Lower lobe of right lung (tissue), 2 donors: ENCODE results near the gene POLRMT. TPM values are rescaled to one million over a fixed set of nuclear protein-coding genes. Genes with fewer than 3 reads are reported as not detected.

ENCODE experiments used
- ATAC-seq, 2 donors: fragments of 200-7000 bp; cut with Tn5 transposase; one replicate each; pipeline ENCODE4 v1.9.1; 2020 to 2022; ENCODE audit warnings: mild to moderate bottlenecking in 2 of 2, moderate library complexity in 2 of 2
- DNase-seq: peaks from one replicate; pipeline ENCODE4 v3.0.0-alpha.2; 2020
- H3K27ac ChIP-seq: fragments of 200-600 bp; one replicate; pipeline ENCODE4 v1.8.0; 2022
- H3K27me3 ChIP-seq: fragments of 200-600 bp; one replicate; pipeline ENCODE4 v1.8.0; 2022; ENCODE audit warnings: low read depth
- H3K36me3 ChIP-seq: fragments of 200-600 bp; one replicate; pipeline ENCODE4 v1.8.0; 2022; ENCODE audit warnings: mild to moderate bottlenecking
- H3K4me1 ChIP-seq: fragments of 200-600 bp; one replicate; pipeline ENCODE4 v1.8.0; 2022
- H3K4me3 ChIP-seq: fragments of 200-600 bp; one replicate; pipeline ENCODE4 v1.8.0; 2022; ENCODE audit warnings: mild to moderate bottlenecking
- H3K9me3 ChIP-seq: fragments of 200-600 bp; one replicate; pipeline ENCODE4 v1.8.0; 2022
- CTCF ChIP-seq: fragments of 200-600 bp; IDR thresholded peaks from one replicate; pipeline ENCODE4 v1.8.0; 2022; ENCODE audit warnings: antibody characterized with exemption, mild to moderate bottlenecking
- intact Hi-C: fragments of 100-400 bp; cut with DNase I; formaldehyde crosslinking; loops from one replicate; pipeline ENCODE4 v1.11.0; 2022
- total RNA-seq: library from RNA; stranded (reverse); fragmentation: NEBNext Ultra II Directional; extraction: Animal tissue kit (Norgen Biotek cat#: 25700); gene quantifications from one replicate; pipeline ENCODE4 v1.2.1, GENCODE V29; 2021
- donor health status: DM: no; HTN: yes; CAD: no; lungs with severe emphysema.

POLRMT gene
- total RNA-seq, 1 donor from 2014 or later: 42.5 TPM

DNA sequence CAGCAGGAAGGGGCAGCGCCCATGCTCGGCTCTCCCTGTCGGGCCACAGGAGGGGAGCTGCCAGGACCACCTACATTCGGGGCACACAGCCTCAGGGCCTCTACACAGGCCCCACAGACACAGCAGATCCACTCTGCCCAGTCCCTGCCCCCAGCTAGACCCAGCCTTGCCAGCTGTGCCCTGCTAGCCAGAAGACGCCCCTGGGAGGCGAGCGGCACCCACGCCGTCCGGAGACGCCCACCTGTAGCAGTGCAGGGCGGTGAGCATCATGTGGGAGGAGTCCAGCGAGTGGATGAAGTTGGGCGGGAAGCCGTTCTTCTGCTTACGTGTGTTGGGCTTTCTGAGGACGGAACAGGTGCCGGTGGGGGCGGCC, 15.1 kb downstream of the POLRMT start:
- peaks cover 56% of the 10 kb centered on the region for H3K36me3 ChIP-seq
- intact Hi-C loops: no loop called here

DNA sequence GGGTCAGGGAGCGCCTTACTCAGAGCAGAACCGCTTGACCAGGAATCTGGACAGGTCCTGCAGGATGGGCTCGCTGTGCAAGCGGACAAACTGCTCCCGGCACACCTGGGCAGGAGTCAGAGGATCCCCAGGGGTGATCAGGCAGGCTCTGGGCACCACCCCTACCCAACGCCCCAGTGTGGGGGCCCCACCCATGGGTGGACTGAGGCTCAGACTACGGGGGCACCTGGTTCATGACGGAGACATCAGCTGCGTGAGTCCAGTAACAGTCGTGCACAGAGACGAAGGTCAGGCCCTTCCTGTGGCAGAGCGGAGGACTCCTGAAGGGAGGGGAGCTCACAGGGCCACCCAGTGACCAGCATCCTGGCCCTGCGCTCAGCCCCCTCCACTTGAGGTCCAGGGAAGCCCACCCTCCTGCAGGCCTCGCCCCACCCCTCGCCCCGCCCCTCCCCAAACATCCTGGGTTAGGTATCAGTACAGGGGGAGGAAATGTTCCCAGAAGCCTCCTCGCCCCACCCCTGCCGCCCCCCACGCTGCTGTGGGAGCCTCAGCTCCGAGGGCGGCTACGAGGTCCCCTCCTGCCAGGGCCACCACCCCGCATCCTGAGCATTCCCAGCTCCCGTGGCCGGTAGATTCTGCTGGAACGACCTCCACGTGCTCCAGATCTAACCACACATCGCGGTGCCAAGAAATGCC, 15.6 kb downstream of the POLRMT start:
- Histone ChIP-seq H3K27ac (no peak overlapping the region), H3K4me1 (peaks cover 3% of the 10 kb centered on the region), H3K9me3 (no peaks in the 10 kb centered on the region), H3K4me3 (no peak overlapping the region), H3K27me3 (peaks cover 4% of the 10 kb centered on the region), H3K36me3 (peaks cover 51% of the 10 kb centered on the region)
- no peak for ATAC-seq
- TF ChIP-seq CTCF: no peak
- intact Hi-C loops: no loop called here
- no peak for DNase-seq

More for the DNA sequence above, 15.1 kb downstream of the POLRMT start:
- Histone ChIP-seq H3K27ac (no peak overlapping the region), H3K9me3 (no peaks in the 10 kb centered on the region), H3K4me3 (no peak overlapping the region), H3K27me3 (peaks cover 4% of the 10 kb centered on the region), H3K4me1 (peaks cover 3% of the 10 kb centered on the region)
- TF ChIP-seq CTCF: no peak
- DNase-seq (no peak), ATAC-seq (no peak)

- H3K36me3 ChIP-seq: peaks cover 43% of the 10 kb centered on the region
- no peak overlapping the region for H3K27ac ChIP-seq
- intact Hi-C loops: no loop called here
- H3K27me3 ChIP-seq: peaks cover 4% of the 10 kb centered on the region
- peaks cover 3% of the 10 kb centered on the region for H3K4me1 ChIP-seq
- no peak for TF ChIP-seq CTCF
- no peak for DNase-seq
- H3K9me3 ChIP-seq: no peaks in the 10 kb centered on the region
- H3K4me3 ChIP-seq: no peak overlapping the region
- ATAC-seq: no peak
These were observed 16.4 kb downstream of the POLRMT start for GRCh38 chr19:616747-617526.

GRCh38 chr19:616062-616700, 17.2 kb downstream of the POLRMT start:
- ATAC-seq: no peak
- H3K27ac ChIP-seq: no peak overlapping the region
- peaks cover 8% of the 10 kb centered on the region for H3K4me1 ChIP-seq
- no peak for DNase-seq
- H3K36me3 ChIP-seq: peaks cover 37% of the 10 kb centered on the region
- no peak for TF ChIP-seq CTCF
- intact Hi-C loops: no loop called here
- H3K4me3 ChIP-seq: no peak overlapping the region
- H3K9me3 ChIP-seq: no peaks in the 10 kb centered on the region
- H3K27me3 ChIP-seq: peaks cover 4% of the 10 kb centered on the region

- Histone ChIP-seq H3K4me1 (peaks cover 14% of the 10 kb centered on the region), H3K27ac (no peak overlapping the region), H3K27me3 (peaks cover 4% of the 10 kb centered on the region), H3K4me3 (no peak overlapping the region), H3K9me3 (no peaks in the 10 kb centered on the region), H3K36me3 (peaks cover 34% of the 10 kb centered on the region)
- peak; percentile 9 for TF ChIP-seq CTCF
- ATAC-seq: no peak
- intact Hi-C loops: no loop called here
- DNase-seq: no peak
These were observed 17.7 kb downstream of the POLRMT start for GRCh38 chr19:615619-616018.
